Subcutaneous abdominal adipose tissue (tissue), 5 donors: ENCODE results near the gene ATG9B.

Experiments used
- H3K27ac ChIP-seq: one replicate; pipeline ENCODE4 v1.7.0; 2013; ENCODE audit warnings: low read depth, mild to moderate bottlenecking, inconsistent platforms, low read length, moderate library complexity
- H3K27me3 ChIP-seq, 5 donors: one replicate each; pipeline ENCODE4 v1.7.0; 2013; ENCODE audit warnings: low read length in 5 of 5, inconsistent platforms in 1 of 5; ENCODE audit not compliant: control insufficient read depth in 5 of 5, insufficient read depth in 4 of 5
- H3K36me3 ChIP-seq, 5 donors: one replicate each; pipeline ENCODE4 v1.7.0; 2013; ENCODE audit warnings: low read length in 5 of 5; ENCODE audit not compliant: control insufficient read depth in 5 of 5, insufficient read depth in 5 of 5
- H3K4me1 ChIP-seq, 5 donors: one replicate each; pipeline ENCODE4 v1.7.0; 2013; ENCODE audit warnings: low read length in 5 of 5, mild to moderate bottlenecking in 3 of 5, moderate library complexity in 1 of 5; ENCODE audit not compliant: control insufficient read depth in 5 of 5, insufficient read depth in 5 of 5
- H3K4me3 ChIP-seq, 5 donors: one replicate each; pipeline ENCODE4 v1.7.0; 2013; ENCODE audit warnings: low read length in 5 of 5, low read depth in 1 of 5
- H3K9ac ChIP-seq, 5 donors: one replicate each; pipeline ENCODE4 v1.7.0; 2013; ENCODE audit warnings: low read length in 5 of 5, mild to moderate bottlenecking in 4 of 5, moderate library complexity in 3 of 5
- H3K9me3 ChIP-seq, 5 donors: one replicate each; pipeline ENCODE4 v1.7.0; 2013; ENCODE audit warnings: low read length in 5 of 5; ENCODE audit not compliant: control insufficient read depth in 5 of 5
- donor health status: healthy.
- donor health status: healthy.
- donor health status: healthy.
- donor health status: healthy.
- donor health status: healthy.

The ATG9B gene

GRCh38 chr7:151064993-151065392, 40.7 kb upstream of the ATG9B start:
- Histone ChIP-seq H3K9me3 (no peaks in the 10 kb centered on the region), H3K27me3 (no peaks in the 10 kb centered on the region), H3K36me3 (peaks cover 0 to 67% (median 51%) of the 10 kb centered on the region in 5 donors), H3K4me1 (peaks cover 0 to 33% (median 31%) of the 10 kb centered on the region in 5 donors), H3K27ac (no peak overlapping the region), H3K9ac (no peak overlapping the region), H3K4me3 (no peak overlapping the region)

GRCh38 chr7:151064454-151064853, 40.2 kb upstream of the ATG9B start:
- Histone ChIP-seq H3K36me3 (peaks cover 0 to 61% (median 46%) of the 10 kb centered on the region in 5 donors), H3K9me3 (no peaks in the 10 kb centered on the region), H3K9ac (no peak overlapping the region), H3K4me3 (no peak overlapping the region), H3K4me1 (peaks cover 0 to 35% (median 33%) of the 10 kb centered on the region in 5 donors), H3K27ac (no peak overlapping the region), H3K27me3 (no peaks in the 10 kb centered on the region)

- Histone ChIP-seq H3K27me3 (no peaks in the 10 kb centered on the region), H3K36me3 (peaks cover 0 to 51% (median 39%) of the 10 kb centered on the region in 5 donors), H3K9me3 (no peaks in the 10 kb centered on the region), H3K4me3 (no peak overlapping the region), H3K4me1 (peaks cover 3 to 46% (median 43%) of the 10 kb centered on the region in 5 donors), H3K27ac (peak overlapping the region; percentile 72), H3K9ac (peak overlapping the region in 2 of 5 donors; percentile 35 to 56)
Measured at GRCh38 chr7:151063212-151063561, 38.9 kb upstream of the ATG9B start.

DNA sequence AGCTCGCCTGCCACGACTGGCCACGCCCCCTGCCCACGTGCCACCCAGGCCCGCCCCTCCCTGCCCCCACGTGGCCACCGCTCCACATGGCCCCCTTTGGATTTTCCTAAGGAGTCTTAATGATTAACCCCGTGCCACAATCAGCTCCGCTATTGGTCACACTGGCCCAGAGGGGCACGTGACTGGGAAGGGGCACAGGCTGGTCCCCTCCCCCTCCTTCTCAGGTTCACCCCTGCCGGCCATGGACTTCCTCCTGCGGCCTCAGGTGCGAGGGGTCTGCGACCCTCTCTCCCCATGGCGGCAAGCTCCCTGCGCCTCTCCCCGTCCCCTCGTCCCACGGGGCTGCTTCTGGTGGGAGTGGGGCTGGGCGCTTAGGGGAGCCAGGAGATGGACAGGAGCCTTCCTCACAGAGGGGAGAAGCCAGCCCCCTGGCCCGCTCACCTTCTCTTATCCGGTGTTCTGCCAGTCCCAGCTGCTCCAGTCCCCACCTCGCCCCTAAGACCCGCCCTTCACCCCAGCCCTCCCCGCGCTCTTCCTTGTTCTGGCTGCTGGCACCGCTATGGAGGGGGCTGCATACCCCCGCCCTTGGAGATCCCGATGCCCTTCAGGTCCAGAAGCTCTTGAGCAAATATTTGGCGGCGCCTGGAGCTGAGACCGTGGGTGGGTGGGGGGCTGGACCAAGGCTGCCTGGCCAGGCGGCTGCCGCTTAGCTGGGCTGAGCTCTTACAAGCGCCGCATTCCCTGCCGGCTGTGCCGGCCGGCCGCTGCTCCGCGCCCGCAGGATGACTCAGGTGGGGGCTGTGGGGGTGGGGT, 38.3 kb upstream of the ATG9B start:
- peak overlapping the region; percentile 72 for H3K27ac ChIP-seq
- peak overlapping the region in 1 of 5 donors; percentile 26 for H3K4me3 ChIP-seq
- peaks cover 3 to 49% (median 44%) of the 10 kb centered on the region in 5 donors for H3K4me1 ChIP-seq
- H3K36me3 ChIP-seq: peaks cover 0 to 45% (median 33%) of the 10 kb centered on the region in 5 donors
- no peaks in the 10 kb centered on the region for H3K9me3 ChIP-seq
- H3K27me3 ChIP-seq: no peaks in the 10 kb centered on the region
- H3K9ac ChIP-seq: no peak overlapping the region

- no peaks in the 10 kb centered on the region for H3K27me3 ChIP-seq
- no peak overlapping the region for H3K27ac ChIP-seq
- H3K4me1 ChIP-seq: peaks cover 4 to 55% (median 49%) of the 10 kb centered on the region in 5 donors
- H3K9me3 ChIP-seq: no peaks in the 10 kb centered on the region
- H3K4me3 ChIP-seq: no peak overlapping the region
- H3K36me3 ChIP-seq: peaks cover 0 to 40% (median 28%) of the 10 kb centered on the region in 5 donors
- H3K9ac ChIP-seq: no peak overlapping the region
Measured at GRCh38 chr7:151062111-151062398, 37.8 kb upstream of the ATG9B start.

- peak overlapping the region in 3 of 5 donors; percentile 11 to 83 (median 71) for H3K9ac ChIP-seq
- peak overlapping the region; percentile 16 for H3K27ac ChIP-seq
- H3K4me1 ChIP-seq: peaks cover 6 to 60% (median 55%) of the 10 kb centered on the region in 5 donors
- peak overlapping the region in 1 of 5 donors; percentile 95 for H3K4me3 ChIP-seq
- no peaks in the 10 kb centered on the region for H3K9me3 ChIP-seq
- H3K36me3 ChIP-seq: peaks cover 0 to 34% (median 22%) of the 10 kb centered on the region in 5 donors
- H3K27me3 ChIP-seq: no peaks in the 10 kb centered on the region
Measured at GRCh38 chr7:151061213-151062110, 37.2 kb upstream of the ATG9B start.

DNA sequence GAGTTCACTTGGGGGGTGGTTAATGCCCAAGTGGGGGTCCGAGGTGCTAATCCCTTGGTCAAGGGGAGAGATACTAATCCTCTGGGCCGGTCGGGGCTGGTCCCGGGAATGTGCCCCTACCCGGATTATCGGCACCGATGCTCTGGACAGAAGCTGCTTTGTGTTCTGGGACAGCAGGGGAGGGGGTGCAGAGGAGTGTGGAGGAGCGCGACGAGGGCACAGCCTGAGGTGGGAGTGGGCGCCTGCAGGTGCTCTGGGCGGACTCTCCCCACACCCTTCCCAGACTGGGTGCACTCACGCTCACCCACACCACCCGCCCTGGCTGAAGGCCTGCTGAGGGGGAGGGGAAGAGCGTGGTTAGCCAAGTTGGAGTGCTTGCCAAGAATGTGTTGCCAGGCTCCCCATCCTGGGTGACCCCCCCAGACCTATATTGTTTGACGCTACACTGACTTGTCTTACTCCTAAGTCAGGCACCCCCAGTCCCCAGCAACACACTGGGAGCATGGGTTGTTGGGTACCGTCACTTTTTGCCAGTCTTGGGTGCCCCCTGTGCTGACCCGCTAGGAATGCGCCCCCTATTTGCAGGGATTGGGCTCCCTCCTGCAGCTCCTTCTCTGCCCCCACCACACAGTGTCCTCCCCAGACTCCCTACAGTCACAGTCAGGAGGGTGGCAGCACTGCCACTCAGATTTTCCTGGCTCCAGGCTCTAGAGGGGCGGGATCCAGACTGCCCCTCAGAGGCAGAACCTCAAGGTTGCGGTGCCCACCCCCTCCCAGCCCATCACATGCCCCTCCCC, 36.3 kb upstream of the ATG9B start:
- peaks cover 6 to 60% (median 56%) of the 10 kb centered on the region in 5 donors for H3K4me1 ChIP-seq
- H3K9me3 ChIP-seq: no peaks in the 10 kb centered on the region
- no peaks in the 10 kb centered on the region for H3K27me3 ChIP-seq
- peak overlapping the region in 4 of 5 donors; percentile 64 to 83 (median 70) for H3K9ac ChIP-seq
- H3K27ac ChIP-seq: peak overlapping the region; percentile 97
- H3K36me3 ChIP-seq: peaks cover 0 to 25% (median 14%) of the 10 kb centered on the region in 5 donors
- H3K4me3 ChIP-seq: peak overlapping the region; percentile 66 to 95 (median 93)

DNA sequence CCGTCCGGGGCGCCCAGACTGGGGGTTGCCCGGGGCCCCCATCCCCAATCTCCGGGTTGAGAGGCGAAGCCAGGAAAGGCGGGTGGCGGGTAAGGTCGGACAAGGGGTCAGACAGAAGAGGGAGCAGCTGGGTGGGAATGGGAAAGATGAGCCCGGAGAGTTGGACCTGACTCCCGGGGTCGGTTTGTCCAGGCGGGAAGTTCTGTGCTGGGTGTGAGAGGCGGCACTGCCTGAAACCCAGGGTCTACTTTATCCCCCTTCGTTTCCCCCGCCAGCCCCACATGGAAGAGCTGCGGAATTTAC, 35.8 kb upstream of the ATG9B start:
- peak overlapping the region; percentile 66 to 95 (median 93) for H3K4me3 ChIP-seq
- peak overlapping the region in 4 of 5 donors; percentile 64 to 83 (median 70) for H3K9ac ChIP-seq
- no peaks in the 10 kb centered on the region for H3K27me3 ChIP-seq
- no peaks in the 10 kb centered on the region for H3K9me3 ChIP-seq
- H3K4me1 ChIP-seq: peaks cover 6 to 60% (median 56%) of the 10 kb centered on the region in 5 donors
- H3K36me3 ChIP-seq: peaks cover 0 to 20% (median 8%) of the 10 kb centered on the region in 5 donors
- H3K27ac ChIP-seq: peak overlapping the region; percentile 97

- Histone ChIP-seq H3K36me3 (peaks cover 0 to 15% (median 3%) of the 10 kb centered on the region in 5 donors), H3K4me1 (peaks cover 6 to 60% (median 56%) of the 10 kb centered on the region in 5 donors), H3K9me3 (no peaks in the 10 kb centered on the region), H3K27ac (peak within 1 kb of the TSS; percentile 97), H3K9ac (peak within 1 kb of the TSS; percentile 73 to 94 (median 83)), H3K27me3 (no peaks in the 10 kb centered on the region), H3K4me3 (peak within 1 kb of the TSS; percentile 81 to 95 (median 93))
Measured at GRCh38 chr7:151059367-151060112, 35.2 kb upstream of the ATG9B start, which contains the start of gene SLC4A2. Gene SLC4A2, plus strand, starts transcription at chr7:151059589. Its CDS starts 2,399 bp downstream, at chr7:151061988.
